Measurements from ENCODE around the gene CCT6B. TPM values are rescaled to one million over a fixed set of nuclear protein-coding genes. Genes with fewer than 3 reads are reported as not detected.

CCT6B gene
- total and polyA plus RNA-seq, 2 of the 13 experiments (the other 11 are each of a cell fraction or from before 2014, with no cell fraction given) = 0.41 to 1.4 TPM

- TF ChIP-seq ZNF407 (CRISPR knock-in tag; IDR thresholded peaks at IDR 0.05; ENCODE audit: not compliant biosample characterization) = peak; percentile 63
- TF ChIP-seq ZNF232 (CRISPR knock-in tag; IDR thresholded peaks at IDR 0.05; ENCODE audit: borderline replicate concordance) = 0 out of 2 replicates have a peak, but pooled peaks have one; percentile 41
- no peak for TF ChIP-seq SNRNP70 (IDR thresholded peaks at IDR 0.05; ENCODE audit: low read depth, low read length)
- TF ChIP-seq HBP1 (CRISPR knock-in tag; IDR thresholded peaks at IDR 0.05; ENCODE audit: low read depth) = peak; percentile 57
- no peak for TF ChIP-seq ZBTB26 (CRISPR knock-in tag; IDR thresholded peaks at IDR 0.05; ENCODE audit: borderline replicate concordance)
- no peak; the same call in 1 of the 2 replicates for TF ChIP-seq KLF12 (CRISPR knock-in tag; IDR thresholded peaks at IDR 0.05; ENCODE audit: borderline replicate concordance)
- no peak for TF ChIP-seq ZNF569 (CRISPR knock-in tag; IDR thresholded peaks at IDR 0.05; ENCODE audit: borderline replicate concordance)
- TF ChIP-seq TBL1XR1 (IDR thresholded peaks at IDR 0.05; ENCODE audit: borderline replicate concordance, low read length, partially characterized antibody) = peak; percentile 65
- TF ChIP-seq ZNF558 (CRISPR knock-in tag; IDR thresholded peaks at IDR 0.05; ENCODE audit: borderline replicate concordance) = no peak
- no peak for TF ChIP-seq IRF1 (CRISPR knock-in tag; IDR thresholded peaks at IDR 0.05; ENCODE audit: low read depth)
- TF ChIP-seq ZNF605 (CRISPR knock-in tag; IDR thresholded peaks at IDR 0.05) = peak; percentile 88
- TF ChIP-seq ZSCAN25 (CRISPR knock-in tag; IDR thresholded peaks at IDR 0.05) = no peak
- TF ChIP-seq RELA (CRISPR knock-in tag; IDR thresholded peaks at IDR 0.05) = peak; percentile 40; the same call in 1 of the 2 replicates
- TF ChIP-seq PRPF4 (IDR thresholded peaks at IDR 0.05; ENCODE audit: low read depth, low read length, poor library complexity, severe bottlenecking) = no peak
- TF ChIP-seq ZNF878 (CRISPR knock-in tag; IDR thresholded peaks at IDR 0.05) = 0 out of 2 replicates have a peak, but pooled peaks have one; percentile 49
- TF ChIP-seq SAFB2 (CRISPR knock-in tag; IDR thresholded peaks at IDR 0.05; ENCODE audit: borderline replicate concordance, low read depth) = peak; percentile 73; the same call in 1 of the 2 replicates
These were observed at the start of gene CCT6B, which contains the start of gene ZNF830 (continued) for GRCh38 chr17:34961093-34961911.
